Gastrocnemius medialis (tissue), 4 donors: Measurements from ENCODE around the gene TFAP2A. TPM values are rescaled to one million over a fixed set of nuclear protein-coding genes. Genes with fewer than 3 reads are reported as not detected.

ENCODE experiments used
- ATAC-seq, 2 donors: fragments of 150-250 bp; one replicate each; pipeline ENCODE4 v1.9.1; 2016
- DNase-seq, 2 donors: peaks; one replicate each; pipeline ENCODE4 v3.0.0-alpha.2; 2019
- H3K27ac ChIP-seq, 4 donors: fragments of 200-600 bp; sonication (generic); 1 replicate in 1 of 4; 2 replicates in 3 of 4; pipeline ENCODE4 v1.5.1; 2016 to 2018; ENCODE audit warnings: mild to moderate bottlenecking in 2 of 4, moderate library complexity in 1 of 4
- H3K27me3 ChIP-seq, 3 donors: fragments of 200-600 bp; sonication (generic) in 2 of 3; 1 replicate in 1 of 3; 2 replicates in 2 of 3; pipeline versions ENCODE4 v1.5.1 to v1.6.0; 2016 to 2019; ENCODE audit warnings: mild to moderate bottlenecking in 1 of 3, moderate library complexity in 1 of 3
- H3K36me3 ChIP-seq, 2 donors: fragments of 200-600 bp; sonication (generic) in 1 of 2; one replicate each; pipeline ENCODE4 v1.5.1; 2017 to 2018
- H3K4me1 ChIP-seq, 2 donors: fragments of 200-600 bp; sonication (generic) in 1 of 2; one replicate each; pipeline ENCODE4 v1.5.1; 2016 to 2017; ENCODE audit warnings: mild to moderate bottlenecking in 2 of 2
- H3K4me3 ChIP-seq, 4 donors: fragments of 200-600 bp; sonication (generic) in 3 of 4; 1 replicate in 1 of 4; 2 replicates in 3 of 4; pipeline ENCODE4 v1.5.1; 2016 to 2019; ENCODE audit warnings: mild to moderate bottlenecking in 2 of 4
- H3K9me3 ChIP-seq, 3 donors: fragments of 200-600 bp; sonication (generic) in 2 of 3; 1 replicate in 1 of 3; 2 replicates in 2 of 3; pipeline ENCODE4 v1.5.1; 2016 to 2019
- POLR2A ChIP-seq, 2 donors: fragments of 450-650 bp; IDR thresholded peaks; one replicate each; pipeline ENCODE4 v1.6.1; 2017; ENCODE audit warnings: antibody characterized with exemption in 2 of 2, mild to moderate bottlenecking in 2 of 2, moderate library complexity in 2 of 2
- in situ Hi-C, 4 donors: fragments of 200-750 bp; cut with MboI; loops; one replicate each; pipeline versions ENCODE4 v1.15.0 to v1.8.0; 2017; ENCODE audit warnings: low sequenced_read_pairs in 4 of 4
- intact Hi-C: fragments of 100-400 bp; cut with DNase I; formaldehyde crosslinking; loops from one replicate; pipeline ENCODE4 v1.15.1; 2023; ENCODE audit warnings: low total_unique reads
- total RNA-seq, 4 donors: library from RNA; depleted of rRNA; stranded (reverse); fragments of >200 nt; gene quantifications; one replicate each; pipeline versions ENCODE4 v1.1.0 to v1.2.3, GENCODE V29; 2016
- TF ChIP-seq, protein P1 (sequence below), 5 experiments: fragments of 450-650 bp in 3 of 5; fragments of 200-600 bp in 2 of 5; sonication (generic) in 2 of 5; IDR thresholded peaks in 4 of 5; conservative IDR thresholded peaks in 1 of 5; 1 replicate in 4 of 5; 2 replicates in 1 of 5; pipeline ENCODE4 v1.5.1; 2016 to 2019; ENCODE audit warnings: antibody characterized with exemption in 5 of 5, mild to moderate bottlenecking in 3 of 5, moderate library complexity in 3 of 5

The TFAP2A gene
- total RNA-seq, 4 donors from 2014 or later = not detected

DNA sequence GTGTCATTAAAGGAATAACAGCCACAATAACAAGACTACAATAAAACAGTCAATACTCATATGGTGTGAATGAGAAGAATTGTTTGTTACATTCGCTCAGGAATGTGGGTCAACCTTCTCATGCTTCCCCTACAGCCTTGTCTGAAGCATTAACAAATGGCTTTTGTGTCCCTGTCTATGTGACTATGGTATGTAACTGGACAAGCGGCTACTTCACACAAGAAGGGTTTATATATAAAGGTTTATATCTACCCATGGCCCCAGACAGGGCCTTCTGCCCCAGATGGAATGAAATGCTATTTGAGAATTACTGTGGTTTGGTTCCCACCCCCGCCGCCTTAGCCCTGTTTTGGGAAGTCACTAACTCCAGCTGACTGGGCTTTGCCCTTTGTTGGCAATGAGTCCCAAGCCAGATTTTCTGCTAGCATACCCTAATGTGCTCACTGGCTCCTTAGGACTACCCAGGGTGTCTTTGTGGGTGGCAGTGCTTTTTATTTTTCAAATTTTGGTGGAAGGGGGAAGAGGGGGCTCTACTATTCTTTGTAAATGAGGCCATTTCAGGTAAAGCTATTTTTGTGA, 39.4 kb downstream of the TFAP2A start:
- in situ Hi-C loops = no loop called here
- no peak overlapping the region for H3K4me3 ChIP-seq
- H3K27ac ChIP-seq = no peak overlapping the region
- H3K9me3 ChIP-seq = no peaks in the 10 kb centered on the region
- H3K36me3 ChIP-seq = no peaks in the 10 kb centered on the region
- no peak for ATAC-seq
- no peak for DNase-seq
- intact Hi-C loops = no loop called here
- no peaks in the 10 kb centered on the region for H3K4me1 ChIP-seq
- H3K27me3 ChIP-seq = peaks cover 3 to 18% (median 11%) of the 10 kb centered on the region in 3 donors
- TF ChIP-seq, protein P1, sequence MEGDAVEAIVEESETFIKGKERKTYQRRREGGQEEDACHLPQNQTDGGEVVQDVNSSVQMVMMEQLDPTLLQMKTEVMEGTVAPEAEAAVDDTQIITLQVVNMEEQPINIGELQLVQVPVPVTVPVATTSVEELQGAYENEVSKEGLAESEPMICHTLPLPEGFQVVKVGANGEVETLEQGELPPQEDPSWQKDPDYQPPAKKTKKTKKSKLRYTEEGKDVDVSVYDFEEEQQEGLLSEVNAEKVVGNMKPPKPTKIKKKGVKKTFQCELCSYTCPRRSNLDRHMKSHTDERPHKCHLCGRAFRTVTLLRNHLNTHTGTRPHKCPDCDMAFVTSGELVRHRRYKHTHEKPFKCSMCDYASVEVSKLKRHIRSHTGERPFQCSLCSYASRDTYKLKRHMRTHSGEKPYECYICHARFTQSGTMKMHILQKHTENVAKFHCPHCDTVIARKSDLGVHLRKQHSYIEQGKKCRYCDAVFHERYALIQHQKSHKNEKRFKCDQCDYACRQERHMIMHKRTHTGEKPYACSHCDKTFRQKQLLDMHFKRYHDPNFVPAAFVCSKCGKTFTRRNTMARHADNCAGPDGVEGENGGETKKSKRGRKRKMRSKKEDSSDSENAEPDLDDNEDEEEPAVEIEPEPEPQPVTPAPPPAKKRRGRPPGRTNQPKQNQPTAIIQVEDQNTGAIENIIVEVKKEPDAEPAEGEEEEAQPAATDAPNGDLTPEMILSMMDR (IDR thresholded peaks at IDR 0.05 in 4 of 5, conservative IDR thresholded peaks at IDR 0.05 in 1 of 5) = no peak
- no peak for TF ChIP-seq POLR2A (IDR thresholded peaks at IDR 0.05)

DNA sequence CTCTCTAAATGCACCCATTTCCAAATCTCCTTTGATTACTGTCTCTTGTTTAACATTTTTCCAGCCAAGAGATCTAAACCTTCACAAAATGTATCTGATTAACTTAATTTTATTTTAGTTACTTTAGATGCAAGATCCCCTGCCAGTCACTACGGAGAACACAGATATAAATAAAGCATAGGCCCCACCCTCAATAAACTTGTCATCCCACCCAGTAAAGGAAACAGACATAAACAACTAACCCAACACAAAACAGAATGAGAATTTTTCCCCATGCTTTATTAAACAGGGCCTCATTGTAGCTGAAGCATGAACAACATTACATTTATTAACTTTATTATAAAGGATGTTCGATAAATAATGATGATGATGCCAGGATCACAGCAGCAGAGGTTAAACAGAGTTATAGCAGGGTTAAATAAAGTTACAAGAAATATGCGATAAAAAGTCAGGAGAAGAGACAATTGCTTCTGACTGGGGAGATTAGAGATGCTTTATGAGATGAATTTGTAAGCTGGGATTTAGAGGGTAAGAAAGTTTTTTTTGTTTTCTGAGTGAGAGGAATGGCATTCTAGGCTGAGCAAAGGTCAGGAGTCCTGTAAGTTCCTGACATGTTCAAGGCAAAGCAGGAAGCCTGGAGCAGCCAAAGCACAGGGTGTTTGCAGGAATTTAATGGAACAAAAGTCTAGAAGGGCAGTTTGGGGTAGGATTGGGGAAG, 41.1 kb downstream of the TFAP2A start:
- intact Hi-C loops = no loop called here
- in situ Hi-C loops = no loop called here
- Histone ChIP-seq H3K27me3 (peaks cover 0 to 11% (median 5%) of the 10 kb centered on the region in 3 donors), H3K4me1 (no peaks in the 10 kb centered on the region), H3K4me3 (no peak overlapping the region), H3K36me3 (no peaks in the 10 kb centered on the region), H3K27ac (no peak overlapping the region), H3K9me3 (no peaks in the 10 kb centered on the region)
- TF ChIP-seq POLR2A (IDR thresholded peaks at IDR 0.05) = no peak
- TF ChIP-seq, protein P1 (IDR thresholded peaks at IDR 0.05 in 4 of 5, conservative IDR thresholded peaks at IDR 0.05 in 1 of 5) = no peak
- ATAC-seq (no peak), DNase-seq (no peak)

- intact Hi-C loops (no loop called here), in situ Hi-C loops (no loop called here)
- TF ChIP-seq, protein P1 (IDR thresholded peaks at IDR 0.05 in 4 of 5, conservative IDR thresholded peaks at IDR 0.05 in 1 of 5) = no peak
- TF ChIP-seq POLR2A (IDR thresholded peaks at IDR 0.05) = no peak
Measured at GRCh38 chr6:10369896-10370295, 45.0 kb downstream of the TFAP2A start.

GRCh38 chr6:10368861-10369260, 46.0 kb downstream of the TFAP2A start:
- no peak for ATAC-seq
- in situ Hi-C loops = no loop called here
- intact Hi-C loops = no loop called here
- H3K36me3 ChIP-seq = no peaks in the 10 kb centered on the region
- TF ChIP-seq, protein P1 (IDR thresholded peaks at IDR 0.05 in 4 of 5, conservative IDR thresholded peaks at IDR 0.05 in 1 of 5) = no peak
- no peak overlapping the region for H3K27ac ChIP-seq
- no peaks in the 10 kb centered on the region for H3K9me3 ChIP-seq
- no peak for DNase-seq
- peaks cover 0 to 3% (median 0%) of the 10 kb centered on the region in 3 donors for H3K27me3 ChIP-seq
- H3K4me1 ChIP-seq = no peaks in the 10 kb centered on the region
- no peak overlapping the region for H3K4me3 ChIP-seq

More at GRCh38 chr6:10369896-10370295, 45.0 kb downstream of the TFAP2A start:
- DNase-seq (no peak), ATAC-seq (no peak)
- Histone ChIP-seq H3K4me3 (no peak overlapping the region), H3K27me3 (peaks cover 0 to 3% (median 0%) of the 10 kb centered on the region in 3 donors), H3K27ac (no peak overlapping the region), H3K36me3 (no peaks in the 10 kb centered on the region), H3K4me1 (no peaks in the 10 kb centered on the region), H3K9me3 (no peaks in the 10 kb centered on the region)
